ENCODE data around the gene GRIFIN.
"Not testable (repeated sequence)": the region's sequence is repeated elsewhere in the genome, so short reads cannot be mapped to it uniquely, and the experiment has no call there.

Gene GRIFIN

DNA sequence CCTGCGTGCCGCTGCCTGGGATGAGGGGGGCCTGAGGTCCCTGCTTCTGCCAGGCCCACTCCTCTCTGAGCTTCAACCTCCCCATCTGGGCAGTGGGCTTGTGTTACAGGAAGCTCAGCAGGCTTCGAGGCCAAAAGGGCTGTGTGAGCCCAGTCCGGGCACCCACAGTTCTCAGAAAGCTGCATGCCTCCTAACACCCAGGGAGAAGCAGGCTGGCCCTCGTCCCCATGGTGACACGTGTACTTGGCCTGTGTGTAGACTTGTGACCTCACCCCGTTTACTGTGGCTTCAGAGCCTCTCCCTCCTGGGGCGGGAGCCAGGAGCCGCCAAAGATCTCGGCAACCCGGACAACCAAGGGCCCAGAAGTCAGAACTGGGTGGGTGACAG lies 2.2 kb upstream of the GRIFIN start:
- DNase-seq (ENCODE audit: low read depth), result no peak

DNA sequence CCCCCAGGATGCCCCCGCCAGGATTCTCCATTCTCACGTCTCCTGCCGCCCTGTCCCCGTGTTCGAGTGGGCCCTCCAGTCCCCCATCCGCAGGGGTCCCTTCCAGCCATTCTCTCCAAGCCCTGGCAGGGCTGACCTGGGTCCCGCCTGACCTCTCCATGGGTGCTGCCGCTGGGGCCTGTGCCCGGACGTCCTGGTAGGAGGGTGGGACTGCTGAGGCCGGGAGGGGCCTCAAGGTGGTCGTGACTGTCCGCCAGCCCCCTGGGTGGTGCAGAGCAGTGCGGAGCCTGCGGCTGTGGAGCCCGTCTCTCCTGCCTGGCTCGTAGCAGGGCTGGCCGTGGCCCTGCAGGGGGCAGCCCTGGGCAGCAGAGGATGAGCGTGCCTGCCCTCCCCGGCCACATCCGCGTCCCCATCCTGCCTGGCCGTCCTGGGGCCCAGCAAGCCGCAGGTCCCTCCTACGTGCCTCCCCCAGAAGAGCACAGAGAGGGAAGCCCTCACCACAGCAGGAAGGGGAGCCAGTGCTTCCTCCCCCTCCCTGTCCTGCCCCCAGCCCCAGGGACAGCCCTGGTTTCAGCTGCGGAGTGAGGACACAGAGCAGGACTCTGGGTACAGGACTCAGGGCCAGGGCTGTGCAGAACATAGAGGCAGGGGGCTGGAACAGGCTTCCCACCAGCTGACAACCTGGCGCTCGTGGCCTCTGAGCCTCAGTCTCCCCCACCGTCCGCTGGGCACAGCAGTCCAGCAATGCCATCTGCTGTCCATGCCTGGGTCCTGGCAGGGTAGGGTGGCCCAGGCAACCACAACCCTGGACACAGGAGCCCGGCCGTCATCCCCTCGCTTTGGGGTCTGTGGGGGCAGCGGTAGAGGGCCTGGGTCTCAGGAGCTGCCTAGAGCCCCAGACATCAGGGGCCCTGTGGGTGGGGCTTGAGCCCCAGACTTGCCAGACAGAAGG lies 1.5 kb upstream of the GRIFIN start:
- DNase-seq (ENCODE audit: low read depth), result peak; percentile 47

DNA sequence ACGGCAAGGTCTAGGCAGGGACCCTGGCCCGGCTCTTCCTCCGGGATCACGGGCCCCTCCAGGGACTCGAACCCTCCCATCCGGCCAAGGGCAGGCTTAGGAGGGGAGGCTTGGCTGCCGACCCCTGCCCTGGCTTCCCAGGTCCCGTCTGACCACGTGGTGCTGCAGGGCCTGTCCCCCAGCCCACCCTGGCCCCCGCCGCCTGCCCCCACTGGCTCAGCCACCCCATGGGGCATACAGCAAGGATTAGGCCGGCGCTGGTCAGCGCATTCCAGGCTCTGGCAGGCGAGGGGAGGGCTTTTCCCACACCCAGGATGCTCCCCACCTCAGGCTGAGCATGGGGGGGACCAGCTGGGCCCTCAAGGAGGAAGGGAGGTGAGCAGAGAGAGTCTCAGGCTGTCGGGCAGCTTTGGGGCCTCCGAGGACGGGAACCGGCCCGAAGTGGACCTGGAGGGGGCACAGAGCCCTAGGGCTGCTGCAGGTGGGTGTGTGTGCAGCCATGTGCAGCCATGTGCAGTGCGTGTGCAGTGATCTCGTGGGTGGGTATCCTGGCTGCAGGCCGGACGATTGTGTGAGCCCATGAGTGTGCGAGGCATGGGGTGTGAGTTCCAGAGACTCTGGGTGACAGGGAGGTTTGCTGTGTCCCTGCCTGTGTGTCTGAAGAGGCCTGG lies 713 bp upstream of the GRIFIN start:
- DNase-seq (ENCODE audit: low read depth), result no peak

DNA sequence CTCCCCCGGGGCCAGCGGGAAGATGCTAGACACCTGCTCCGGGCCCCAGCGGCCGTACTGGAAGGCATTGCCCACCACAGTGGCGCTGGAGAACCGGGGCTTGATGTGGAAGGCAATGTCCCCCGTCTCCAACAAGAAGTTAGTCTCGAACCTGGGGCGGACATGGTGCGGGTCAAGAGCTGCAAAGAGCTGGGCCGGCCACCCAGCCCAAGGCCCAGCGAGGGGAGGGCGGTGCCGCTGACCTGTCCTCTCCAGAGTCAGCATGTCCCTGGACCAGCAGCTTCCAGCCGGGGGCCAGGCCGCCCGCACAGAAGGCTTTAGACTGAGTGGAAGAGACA lies 551 bp downstream of the GRIFIN start:
- no peak for DNase-seq (ENCODE audit: low read depth)

DNA sequence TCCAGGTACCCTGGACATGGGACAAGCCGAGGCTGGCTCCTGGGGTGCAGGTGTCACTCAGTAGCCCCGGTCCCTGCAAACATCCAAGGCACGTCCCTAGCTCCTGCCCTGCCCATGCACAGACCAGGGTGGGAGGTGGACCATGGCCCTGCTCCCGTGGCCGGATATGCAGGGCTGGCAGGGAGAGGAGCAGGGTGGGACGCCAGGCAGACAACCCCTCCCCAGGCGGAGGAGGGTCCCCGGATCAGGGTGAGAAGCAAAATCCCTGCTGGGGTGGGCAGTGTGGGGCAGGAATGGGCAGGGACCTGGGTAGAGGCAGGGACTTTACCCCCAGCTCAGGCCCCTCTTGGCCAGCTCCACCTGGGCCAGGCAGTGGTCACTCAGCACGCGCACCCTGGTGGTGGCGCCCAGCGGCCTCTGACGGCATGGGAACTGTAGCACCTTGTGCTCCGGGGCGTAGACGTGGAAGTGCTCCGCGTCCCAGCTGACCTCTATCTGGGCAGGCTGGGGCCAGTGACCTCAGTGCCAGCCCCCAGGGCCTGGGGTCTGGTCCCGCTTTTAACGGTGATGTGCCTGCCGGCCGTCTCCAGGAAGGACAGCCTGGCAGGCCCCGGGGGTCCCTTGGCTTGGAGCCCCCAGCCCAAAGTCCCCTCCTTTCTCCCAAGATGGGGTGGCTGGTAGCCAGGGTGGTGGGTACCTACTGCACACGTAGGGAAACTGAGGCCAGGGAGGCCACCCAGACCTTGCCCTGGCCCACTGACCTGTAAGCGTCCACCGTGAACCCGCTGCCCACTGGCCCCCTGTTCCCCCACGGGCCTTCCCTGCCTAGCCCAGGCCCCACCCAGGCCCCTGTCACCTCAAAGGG lies 1.2 kb downstream of the GRIFIN start:
- no peak for DNase-seq (ENCODE audit: low read depth)

DNA sequence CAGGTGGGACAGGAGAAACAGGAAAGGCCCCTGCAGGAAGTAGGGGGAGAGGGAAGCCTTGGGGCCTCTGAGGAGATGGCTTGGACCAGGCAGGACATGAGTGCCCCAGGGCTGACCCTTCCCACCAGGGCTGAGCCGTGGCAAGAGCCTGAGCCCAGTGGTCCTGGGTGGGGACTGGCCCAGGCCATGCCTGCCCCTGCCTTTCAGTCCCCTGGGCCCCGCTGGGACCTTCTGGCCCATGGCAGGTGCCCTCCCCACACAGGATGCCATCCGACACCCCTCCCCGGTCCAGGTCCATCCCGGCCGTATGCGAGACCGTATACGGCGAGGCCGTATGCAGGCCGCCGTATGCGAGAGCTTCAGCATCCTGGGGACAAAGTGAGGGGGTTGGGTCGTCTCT lies 2.0 kb downstream of the GRIFIN start:
- no peak for DNase-seq (ENCODE audit: low read depth)

DNA sequence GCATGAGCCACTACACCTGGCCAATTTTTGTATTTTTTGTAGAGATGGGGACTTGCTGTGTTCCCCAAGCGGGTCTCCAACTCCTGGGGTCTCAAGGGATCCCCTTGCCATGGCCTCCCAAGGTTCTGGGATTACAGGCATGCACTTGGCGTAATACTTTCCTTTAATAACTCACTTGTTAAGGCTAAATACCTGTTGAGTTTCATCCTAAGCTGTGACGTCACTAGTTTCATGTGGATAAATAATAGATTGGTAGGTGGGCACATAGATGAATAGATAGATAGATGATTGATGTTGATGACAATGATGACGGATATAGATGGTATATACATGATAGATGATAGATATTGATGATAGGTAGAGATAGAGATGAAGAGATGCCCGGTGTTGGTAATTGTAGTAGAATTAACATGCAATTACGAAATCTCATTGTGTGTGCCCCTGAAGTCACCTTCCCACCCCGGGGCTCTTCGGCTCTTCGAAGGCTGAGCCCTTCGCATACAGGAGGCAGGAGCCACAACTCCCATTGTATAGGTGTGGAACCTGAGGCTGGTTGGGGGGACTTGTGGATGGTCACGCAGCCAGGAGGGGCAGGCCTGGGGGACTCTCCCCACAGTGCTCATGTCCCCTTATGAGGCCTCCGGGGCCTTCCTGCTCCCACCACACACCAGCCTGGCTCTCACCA lies 2.6 kb downstream of the GRIFIN start:
- no peak for DNase-seq (ENCODE audit: low read depth)

DNA sequence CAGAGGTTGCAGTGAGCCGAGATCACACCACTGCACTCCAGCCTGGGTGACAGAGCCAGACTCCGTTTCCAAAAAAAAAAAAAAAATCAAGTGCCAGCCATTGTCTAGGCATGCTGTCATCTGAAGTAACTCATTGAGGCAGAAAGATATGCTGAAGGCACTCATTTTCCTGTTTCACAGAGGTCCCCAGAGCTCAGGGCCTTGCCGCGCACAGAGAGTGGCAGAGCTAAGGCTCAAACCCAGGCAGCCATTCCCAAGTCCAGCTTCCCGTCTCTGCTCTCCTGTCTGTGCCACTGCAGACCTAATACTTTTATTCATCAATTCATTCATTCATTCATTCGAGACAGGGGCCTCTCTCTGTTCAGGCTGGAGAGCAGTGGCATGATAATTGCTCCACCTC lies 3.5 kb downstream of the GRIFIN start:
- DNase-seq (ENCODE audit: low read depth), result no peak

DNA sequence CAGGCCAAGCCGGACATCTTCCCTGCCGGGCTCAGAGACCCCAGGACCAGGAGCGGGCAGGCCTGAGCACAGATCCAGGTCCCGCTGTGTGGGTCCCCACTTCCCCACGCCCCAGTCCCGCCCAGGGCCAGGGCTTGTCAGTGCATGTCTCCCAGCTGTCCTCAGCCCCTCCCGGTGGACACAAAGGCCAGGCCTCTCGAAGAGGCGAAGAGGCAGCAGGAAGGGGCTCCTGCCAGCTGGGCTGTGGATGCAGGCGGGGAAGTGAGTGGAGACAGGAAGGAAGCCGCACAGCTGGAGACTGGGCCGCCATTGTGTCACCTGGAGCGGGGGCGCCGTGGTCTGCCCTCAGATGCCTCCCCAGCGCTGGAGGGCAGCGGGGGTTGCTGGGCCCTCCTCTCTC lies 4.8 kb downstream of the GRIFIN start:
- DNase-seq (ENCODE audit: low read depth), result no peak

DNA sequence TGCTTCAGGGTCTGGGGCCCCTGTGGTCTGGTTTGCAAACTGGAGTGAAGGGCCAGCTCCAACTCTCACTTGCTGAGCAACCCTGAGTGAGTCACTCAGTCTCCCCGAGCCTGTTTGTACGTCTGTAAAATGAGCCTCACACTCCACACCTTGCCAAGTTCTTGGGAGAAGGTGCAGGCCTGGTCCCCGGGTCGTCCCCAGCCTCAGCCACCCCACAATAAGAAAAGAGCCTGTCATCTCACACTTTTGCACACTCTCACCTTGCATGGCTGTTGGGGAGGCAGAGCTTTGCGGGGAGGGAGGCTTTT lies 5.2 kb downstream of the GRIFIN start:
- no peak for DNase-seq (ENCODE audit: low read depth)

DNA sequence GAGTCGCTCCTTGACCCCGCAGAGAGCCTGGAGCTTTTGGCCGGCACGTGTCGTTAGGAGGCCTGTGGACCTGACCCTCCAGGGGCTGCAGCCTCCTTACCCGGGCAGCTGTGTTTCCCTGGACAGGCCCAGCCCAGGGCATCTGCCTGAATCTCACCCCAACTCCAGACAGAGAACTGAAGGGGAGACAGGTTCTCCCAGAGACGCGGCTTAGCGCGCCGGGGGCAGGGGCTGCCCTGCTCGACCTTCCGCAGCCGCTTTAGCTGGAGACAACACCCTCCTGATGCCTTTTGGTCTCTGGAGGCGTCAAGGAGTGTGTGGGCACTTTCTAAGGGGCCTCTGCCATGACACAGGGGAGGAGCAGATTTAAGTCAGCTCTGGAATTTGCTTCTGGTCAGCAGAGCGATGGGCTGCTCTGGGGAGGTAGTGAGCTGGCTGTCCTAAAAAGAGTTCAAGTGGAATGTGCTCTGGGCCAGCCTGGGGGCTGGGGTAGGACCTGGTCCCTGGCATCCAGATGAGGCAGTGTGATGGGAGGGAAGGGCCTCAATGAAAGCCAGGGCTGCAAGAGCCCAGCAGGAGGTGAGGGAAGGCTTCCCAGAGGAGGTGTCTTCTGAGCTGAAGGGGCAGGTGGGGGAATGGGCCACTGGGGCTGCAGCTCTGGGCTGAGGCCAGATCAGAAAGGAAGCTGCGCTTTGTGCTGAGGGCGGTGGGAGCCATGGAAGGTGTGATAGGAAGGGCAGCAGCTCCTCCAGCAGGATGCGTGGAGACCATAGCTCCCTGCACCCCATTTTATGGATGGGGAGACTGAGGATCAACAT lies 5.8 kb downstream of the GRIFIN start:
- DNase-seq (ENCODE audit: low read depth), result no peak

DNA sequence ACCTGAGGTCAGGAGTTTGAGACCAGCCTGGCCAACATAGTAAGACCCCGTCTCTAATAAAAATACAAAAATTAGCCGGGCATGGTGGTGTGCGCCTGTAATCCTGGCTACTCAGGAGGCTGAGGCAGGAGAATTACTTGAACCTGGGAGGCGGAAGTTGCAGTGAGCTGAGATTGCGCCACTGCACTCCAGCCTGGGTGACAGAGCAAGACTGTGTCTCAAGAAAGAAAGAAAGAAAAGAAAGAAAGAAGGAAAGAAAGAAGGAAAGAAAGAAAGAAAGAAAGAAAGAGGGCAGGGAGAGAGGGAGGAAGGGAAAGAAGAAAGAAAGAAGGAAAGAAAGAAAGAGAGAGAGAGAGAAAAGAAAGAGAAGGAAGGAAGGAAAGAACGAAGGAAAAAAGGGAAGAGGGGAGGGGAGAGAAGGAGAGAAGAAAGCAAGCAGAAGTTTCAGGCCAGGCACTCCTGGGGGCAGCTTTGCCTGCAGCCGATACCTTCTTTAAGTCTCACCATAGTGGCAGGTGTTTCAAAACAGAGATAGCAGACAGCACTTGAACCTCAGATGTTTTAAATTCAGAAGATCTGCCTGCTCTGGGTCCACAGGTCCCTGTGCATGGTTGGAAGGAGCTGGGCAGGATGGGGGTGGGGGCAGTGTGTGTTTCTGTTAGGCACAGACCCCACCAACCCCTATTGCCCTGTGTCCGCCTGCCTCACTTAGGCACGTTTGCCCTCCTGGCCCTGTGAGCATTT lies 6.6 kb downstream of the GRIFIN start:
- not testable (repeated sequence) for DNase-seq (ENCODE audit: low read depth)

DNA sequence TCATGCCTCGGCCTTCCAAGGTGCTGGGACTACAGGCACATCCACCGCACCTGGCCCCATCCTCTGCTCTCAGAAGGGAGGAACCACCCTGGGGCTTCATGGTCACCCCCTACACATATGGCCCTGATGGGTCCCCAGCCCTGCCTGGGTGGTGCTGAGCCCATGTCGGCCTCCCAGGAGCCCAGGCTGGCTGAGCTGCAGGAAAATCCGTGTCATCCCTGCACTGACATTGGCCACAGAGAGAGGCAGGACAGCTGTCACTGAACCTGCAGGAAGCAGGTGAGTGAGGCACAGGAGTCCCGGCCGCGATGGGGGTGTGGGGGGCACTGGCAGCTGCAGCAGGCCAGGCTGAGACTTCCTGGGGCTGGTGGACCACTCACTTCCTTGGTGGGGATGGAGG lies 8.0 kb downstream of the GRIFIN start:
- DNase-seq (ENCODE audit: low read depth), result no peak

DNA sequence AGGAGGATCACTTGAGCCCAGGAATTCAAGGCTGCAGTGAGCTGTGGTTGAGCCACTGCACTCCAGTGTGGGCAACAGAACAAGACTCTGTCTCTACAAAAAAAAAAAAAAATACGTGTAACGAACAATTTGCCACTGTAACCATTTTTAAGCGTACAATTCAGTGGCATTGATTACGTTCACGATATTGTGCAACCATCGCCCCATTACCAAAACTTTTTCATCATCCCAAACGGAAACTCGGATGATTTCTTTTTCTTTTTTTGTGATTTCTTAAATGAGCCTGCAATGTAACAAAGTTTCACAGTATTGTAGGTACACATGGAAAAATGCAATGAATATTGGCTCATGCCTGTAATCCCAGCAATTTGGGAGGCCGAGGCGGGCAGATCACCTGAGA lies 9.5 kb downstream of the GRIFIN start:
- no peak for DNase-seq (ENCODE audit: low read depth)

DNA sequence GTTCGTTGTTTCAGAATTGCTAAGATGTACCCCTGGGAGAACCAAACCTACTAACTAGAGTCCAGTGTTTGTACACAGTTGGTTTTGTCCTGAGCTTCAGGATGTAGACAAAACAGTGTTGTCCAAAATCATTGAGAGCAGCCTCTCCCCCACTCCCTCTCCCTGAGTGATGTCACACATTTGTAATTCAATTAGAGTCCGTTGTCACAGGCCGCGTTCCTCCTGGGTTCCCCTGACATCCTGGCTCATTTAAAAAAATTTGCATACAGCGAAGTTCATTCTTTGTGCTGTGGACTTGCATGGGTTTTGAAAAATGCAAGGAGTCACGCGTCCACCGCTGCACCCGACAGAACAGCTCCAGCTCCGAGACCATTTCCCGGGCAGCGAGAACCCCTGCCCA lies 10.3 kb downstream of the GRIFIN start:
- DNase-seq (ENCODE audit: low read depth), result no peak

DNA sequence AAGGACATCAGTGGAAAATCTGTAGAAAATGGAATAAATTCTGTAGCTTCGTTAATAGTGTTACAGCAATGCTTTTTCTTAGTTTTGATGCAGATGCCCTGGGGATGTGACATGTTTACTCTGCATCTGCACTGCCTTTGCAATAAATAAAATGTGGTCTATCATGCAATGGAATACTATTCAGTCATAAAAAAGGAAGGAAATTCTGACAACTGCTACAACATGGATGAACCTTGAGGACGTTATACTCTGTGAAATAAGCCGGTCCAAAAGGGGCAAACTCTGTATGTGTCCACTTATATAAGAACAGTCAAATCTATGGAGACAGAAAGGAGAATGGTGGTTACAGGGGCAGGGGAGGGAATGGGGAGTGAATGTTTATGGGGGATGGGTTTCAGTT lies 13.5 kb downstream of the GRIFIN start:
- DNase-seq (ENCODE audit: low read depth), result no peak

DNA sequence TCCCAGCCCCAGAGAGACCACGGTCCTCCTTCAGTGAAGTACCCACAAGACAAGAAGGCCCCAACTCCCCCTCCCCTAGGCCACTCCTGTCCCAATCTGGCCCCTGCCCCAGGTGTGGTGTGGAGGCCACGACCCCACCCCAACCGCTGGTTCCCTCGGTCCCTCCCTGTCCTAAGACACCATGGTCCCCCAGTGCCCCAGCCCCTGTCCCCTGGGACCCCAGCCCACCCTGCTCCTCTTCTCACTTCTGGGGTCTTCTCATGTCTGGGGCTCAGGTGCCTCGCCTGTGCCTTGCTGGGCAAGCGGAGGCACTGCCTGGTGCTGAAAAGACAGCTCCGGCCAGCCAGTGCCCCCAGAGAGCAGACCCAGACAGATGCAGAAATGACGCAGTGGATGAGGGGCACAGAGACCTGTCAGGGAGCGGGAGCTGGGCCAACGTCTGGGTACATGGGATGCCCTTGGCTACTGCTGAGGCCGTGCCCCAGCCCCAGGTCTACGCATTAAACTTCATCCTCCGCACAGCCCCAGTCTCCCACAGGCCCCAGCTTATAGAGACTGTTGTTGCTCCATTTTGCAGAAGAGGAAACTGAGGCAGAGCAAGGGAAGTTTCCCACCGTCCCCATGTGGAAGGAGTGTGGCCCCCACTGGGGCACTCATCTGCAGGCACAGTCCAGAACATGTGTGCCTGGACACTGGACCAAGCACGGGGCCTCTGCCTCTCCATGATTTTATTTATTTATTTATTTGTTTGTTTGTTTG lies 14.8 kb downstream of the GRIFIN start:
- DNase-seq (ENCODE audit: low read depth), result no peak

DNA sequence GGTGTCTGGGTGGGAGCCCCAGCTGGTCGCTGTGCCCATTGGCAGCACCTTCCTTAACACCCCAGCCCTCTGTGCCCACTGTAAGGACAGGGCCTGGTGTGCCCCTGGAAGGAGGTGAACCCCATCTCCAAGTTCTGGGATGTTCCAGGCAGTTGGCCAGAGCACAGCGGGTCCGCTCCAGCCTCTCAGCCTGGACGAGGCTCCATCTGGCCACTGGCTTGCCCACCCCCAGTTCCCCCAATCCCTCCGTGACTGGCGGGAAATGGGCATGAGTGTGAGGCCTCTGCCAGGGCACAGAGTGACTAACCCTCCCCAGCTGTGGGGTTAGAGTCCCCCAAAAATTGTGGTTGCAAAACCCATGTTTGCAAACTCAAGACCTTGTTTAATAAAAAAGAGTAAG lies 15.6 kb downstream of the GRIFIN start:
- no peak for DNase-seq (ENCODE audit: low read depth)

DNA sequence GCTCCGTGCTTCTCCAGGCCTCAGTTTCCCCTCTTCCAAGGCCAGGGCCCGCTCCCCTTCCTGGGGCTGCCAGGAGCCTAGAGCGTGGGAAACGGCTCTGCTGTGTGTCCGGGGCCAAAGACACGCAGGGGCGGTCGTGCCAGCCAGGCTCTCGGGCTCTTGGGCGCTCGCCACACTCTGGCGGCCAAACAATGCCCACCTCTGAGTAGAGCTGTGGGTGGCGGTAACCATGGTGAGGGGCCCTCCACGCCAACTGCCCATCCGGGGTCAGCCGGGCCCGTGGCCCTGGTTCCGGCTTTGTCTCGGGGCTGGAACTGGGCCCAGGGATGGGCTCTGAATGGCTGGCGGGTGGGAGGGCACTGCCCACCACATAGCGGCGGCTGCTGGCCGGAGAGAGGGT lies 16.0 kb downstream of the GRIFIN start:
- DNase-seq (ENCODE audit: low read depth), result no peak

DNA sequence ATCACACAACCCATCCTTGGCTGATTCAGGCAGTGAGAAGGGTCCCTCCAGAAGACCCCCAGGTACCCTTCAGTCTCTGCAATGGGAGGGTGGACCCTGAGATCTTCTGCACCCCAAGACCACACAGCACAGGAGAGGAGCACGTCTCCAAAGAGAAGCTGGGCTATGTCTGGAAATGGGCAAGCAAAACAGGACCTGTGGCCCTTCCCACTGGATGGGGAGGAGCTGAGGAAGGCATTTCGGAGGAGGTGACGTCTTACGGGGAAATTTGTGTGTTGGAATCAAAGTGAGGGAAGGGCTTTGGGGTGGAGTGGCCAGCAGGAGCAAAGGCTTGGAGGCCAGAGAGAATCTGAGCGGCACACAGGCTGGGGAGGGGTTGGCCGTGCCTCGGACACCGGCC lies 16.5 kb downstream of the GRIFIN start:
- DNase-seq (ENCODE audit: low read depth), result no peak

Measured in stimulated activated CD8-positive, alpha-beta memory T cell treated with anti-CD3 and anti-CD28 coated beads, Interleukin-4, amount 100 ng/mL, for 24 hours (primary cell).